ENCODE measurements around the gene SGCD. TPM values are rescaled to one million over a fixed set of nuclear protein-coding genes. Genes with fewer than 3 reads are reported as not detected.

Gene SGCD
- total and polyA plus RNA-seq, 9 of the 15 experiments (the other 6 are each of a cell fraction or from before 2014, with no cell fraction given) = not detected

DNA sequence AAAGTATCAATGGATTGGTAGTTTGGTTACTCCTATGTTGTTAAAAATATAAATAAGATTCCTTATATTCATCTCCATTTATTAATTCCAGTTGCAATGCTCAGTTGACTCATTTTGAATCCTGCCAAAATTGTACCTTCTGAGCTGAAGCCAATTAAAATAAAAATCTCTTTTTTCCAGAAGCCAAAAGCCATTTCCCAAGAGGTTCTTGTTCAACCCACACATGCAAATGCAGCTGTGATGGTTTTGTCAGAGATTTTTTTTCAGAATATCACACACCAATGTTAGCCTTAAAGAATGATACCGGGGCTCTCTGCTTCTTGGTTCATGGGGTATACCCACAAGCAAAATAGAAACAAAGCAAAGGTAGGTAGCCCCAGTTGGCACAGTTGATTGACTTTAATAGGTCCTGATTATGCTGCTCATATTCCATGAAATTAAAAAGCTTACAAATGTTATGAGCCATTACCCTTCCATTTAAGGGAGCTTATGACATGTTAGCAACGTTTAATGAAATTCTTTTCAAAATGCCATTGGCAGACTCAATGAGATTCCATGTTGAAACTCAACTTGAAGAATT, 208.0 kb downstream of the SGCD start:
- DNase-seq (ENCODE audit: extremely low read depth in 1 of 4, low spot score in 3 of 4) (no peak), FAIRE-seq (no peak), ATAC-seq (no peak)
- no peak overlapping the region for H3K4me2 ChIP-seq (ENCODE audit: insufficient read depth, low read length)
- H3K36me3 ChIP-seq (ENCODE audit: control insufficient read depth, insufficient read depth, low read length) = no peaks in the 10 kb centered on the region
- no peaks in the 10 kb centered on the region for H4K20me1 ChIP-seq (replicated peaks; ENCODE audit: control insufficient read depth, insufficient read depth, low read length)
- no peak overlapping the region for H3K4me3 ChIP-seq
- no peaks in the 10 kb centered on the region for H3K9me3 ChIP-seq (replicated peaks; ENCODE audit: control insufficient read depth, insufficient read depth, low read depth, low read length)
- ChIA-PET POLR2A (no interaction called here), CTCF (ENCODE audit: low intra/inter-chr PET ratio) (no interaction called here)
- in situ Hi-C loops (cut with MboI) (no loop called here), intact Hi-C loops (cut with micrococcal nuclease) (no loop called here)
- H3K9me1 ChIP-seq (ENCODE audit: control insufficient read depth, insufficient read depth, low read length) = no peaks in the 10 kb centered on the region
- no peaks in the 10 kb centered on the region for H3K4me1 ChIP-seq (replicated peaks in 1 of 2; ENCODE audit: control insufficient read depth in 2 of 2, insufficient read depth in 2 of 2, low read length in 2 of 2)
- no peak overlapping the region for H2AFZ ChIP-seq (ENCODE audit: low read depth, low read length)
- no TSS peak for BruUV-seq (replicated peaks)
- 0% methylated on average over 2 of the region's 2 CpGs for WGBS (ENCODE audit: insufficient coverage, low coverage, missing lambda C conversion rate)
- no peak overlapping the region for H3K9ac ChIP-seq (ENCODE audit: insufficient read depth in 1 of 2, low read depth in 2 of 2, low read length in 2 of 2)
- no peaks in the 10 kb centered on the region for H3K27me3 ChIP-seq (ENCODE audit: control insufficient read depth in 2 of 2, insufficient read depth in 2 of 2, low read length in 2 of 2)
- no peaks in the 10 kb centered on the region for H3K79me2 ChIP-seq (ENCODE audit: control insufficient read depth, insufficient read depth, low read length)
- TF ChIP-seq NFE2L1 (tag; IDR thresholded peaks at IDR 0.05; ENCODE audit: borderline replicate concordance, low read depth) (no peak), CREBBP (IDR thresholded peaks at IDR 0.05; ENCODE audit: low read depth, low read length) (no peak), ZNF3 (CRISPR knock-in tag; IDR thresholded peaks at IDR 0.05) (no peak), HDAC8 (tag; IDR thresholded peaks at IDR 0.05) (no peak), SREBF2 (CRISPR knock-in tag; IDR thresholded peaks at IDR 0.05) (no peak)
- TF ChIP-seq, protein P1, sequence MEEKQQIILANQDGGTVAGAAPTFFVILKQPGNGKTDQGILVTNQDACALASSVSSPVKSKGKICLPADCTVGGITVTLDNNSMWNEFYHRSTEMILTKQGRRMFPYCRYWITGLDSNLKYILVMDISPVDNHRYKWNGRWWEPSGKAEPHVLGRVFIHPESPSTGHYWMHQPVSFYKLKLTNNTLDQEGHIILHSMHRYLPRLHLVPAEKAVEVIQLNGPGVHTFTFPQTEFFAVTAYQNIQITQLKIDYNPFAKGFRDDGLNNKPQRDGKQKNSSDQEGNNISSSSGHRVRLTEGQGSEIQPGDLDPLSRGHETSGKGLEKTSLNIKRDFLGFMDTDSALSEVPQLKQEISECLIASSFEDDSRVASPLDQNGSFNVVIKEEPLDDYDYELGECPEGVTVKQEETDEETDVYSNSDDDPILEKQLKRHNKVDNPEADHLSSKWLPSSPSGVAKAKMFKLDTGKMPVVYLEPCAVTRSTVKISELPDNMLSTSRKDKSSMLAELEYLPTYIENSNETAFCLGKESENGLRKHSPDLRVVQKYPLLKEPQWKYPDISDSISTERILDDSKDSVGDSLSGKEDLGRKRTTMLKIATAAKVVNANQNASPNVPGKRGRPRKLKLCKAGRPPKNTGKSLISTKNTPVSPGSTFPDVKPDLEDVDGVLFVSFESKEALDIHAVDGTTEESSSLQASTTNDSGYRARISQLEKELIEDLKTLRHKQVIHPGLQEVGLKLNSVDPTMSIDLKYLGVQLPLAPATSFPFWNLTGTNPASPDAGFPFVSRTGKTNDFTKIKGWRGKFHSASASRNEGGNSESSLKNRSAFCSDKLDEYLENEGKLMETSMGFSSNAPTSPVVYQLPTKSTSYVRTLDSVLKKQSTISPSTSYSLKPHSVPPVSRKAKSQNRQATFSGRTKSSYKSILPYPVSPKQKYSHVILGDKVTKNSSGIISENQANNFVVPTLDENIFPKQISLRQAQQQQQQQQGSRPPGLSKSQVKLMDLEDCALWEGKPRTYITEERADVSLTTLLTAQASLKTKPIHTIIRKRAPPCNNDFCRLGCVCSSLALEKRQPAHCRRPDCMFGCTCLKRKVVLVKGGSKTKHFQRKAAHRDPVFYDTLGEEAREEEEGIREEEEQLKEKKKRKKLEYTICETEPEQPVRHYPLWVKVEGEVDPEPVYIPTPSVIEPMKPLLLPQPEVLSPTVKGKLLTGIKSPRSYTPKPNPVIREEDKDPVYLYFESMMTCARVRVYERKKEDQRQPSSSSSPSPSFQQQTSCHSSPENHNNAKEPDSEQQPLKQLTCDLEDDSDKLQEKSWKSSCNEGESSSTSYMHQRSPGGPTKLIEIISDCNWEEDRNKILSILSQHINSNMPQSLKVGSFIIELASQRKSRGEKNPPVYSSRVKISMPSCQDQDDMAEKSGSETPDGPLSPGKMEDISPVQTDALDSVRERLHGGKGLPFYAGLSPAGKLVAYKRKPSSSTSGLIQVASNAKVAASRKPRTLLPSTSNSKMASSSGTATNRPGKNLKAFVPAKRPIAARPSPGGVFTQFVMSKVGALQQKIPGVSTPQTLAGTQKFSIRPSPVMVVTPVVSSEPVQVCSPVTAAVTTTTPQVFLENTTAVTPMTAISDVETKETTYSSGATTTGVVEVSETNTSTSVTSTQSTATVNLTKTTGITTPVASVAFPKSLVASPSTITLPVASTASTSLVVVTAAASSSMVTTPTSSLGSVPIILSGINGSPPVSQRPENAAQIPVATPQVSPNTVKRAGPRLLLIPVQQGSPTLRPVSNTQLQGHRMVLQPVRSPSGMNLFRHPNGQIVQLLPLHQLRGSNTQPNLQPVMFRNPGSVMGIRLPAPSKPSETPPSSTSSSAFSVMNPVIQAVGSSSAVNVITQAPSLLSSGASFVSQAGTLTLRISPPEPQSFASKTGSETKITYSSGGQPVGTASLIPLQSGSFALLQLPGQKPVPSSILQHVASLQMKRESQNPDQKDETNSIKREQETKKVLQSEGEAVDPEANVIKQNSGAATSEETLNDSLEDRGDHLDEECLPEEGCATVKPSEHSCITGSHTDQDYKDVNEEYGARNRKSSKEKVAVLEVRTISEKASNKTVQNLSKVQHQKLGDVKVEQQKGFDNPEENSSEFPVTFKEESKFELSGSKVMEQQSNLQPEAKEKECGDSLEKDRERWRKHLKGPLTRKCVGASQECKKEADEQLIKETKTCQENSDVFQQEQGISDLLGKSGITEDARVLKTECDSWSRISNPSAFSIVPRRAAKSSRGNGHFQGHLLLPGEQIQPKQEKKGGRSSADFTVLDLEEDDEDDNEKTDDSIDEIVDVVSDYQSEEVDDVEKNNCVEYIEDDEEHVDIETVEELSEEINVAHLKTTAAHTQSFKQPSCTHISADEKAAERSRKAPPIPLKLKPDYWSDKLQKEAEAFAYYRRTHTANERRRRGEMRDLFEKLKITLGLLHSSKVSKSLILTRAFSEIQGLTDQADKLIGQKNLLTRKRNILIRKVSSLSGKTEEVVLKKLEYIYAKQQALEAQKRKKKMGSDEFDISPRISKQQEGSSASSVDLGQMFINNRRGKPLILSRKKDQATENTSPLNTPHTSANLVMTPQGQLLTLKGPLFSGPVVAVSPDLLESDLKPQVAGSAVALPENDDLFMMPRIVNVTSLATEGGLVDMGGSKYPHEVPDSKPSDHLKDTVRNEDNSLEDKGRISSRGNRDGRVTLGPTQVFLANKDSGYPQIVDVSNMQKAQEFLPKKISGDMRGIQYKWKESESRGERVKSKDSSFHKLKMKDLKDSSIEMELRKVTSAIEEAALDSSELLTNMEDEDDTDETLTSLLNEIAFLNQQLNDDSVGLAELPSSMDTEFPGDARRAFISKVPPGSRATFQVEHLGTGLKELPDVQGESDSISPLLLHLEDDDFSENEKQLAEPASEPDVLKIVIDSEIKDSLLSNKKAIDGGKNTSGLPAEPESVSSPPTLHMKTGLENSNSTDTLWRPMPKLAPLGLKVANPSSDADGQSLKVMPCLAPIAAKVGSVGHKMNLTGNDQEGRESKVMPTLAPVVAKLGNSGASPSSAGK (IDR thresholded peaks at IDR 0.05) = no peak
- no peak overlapping the region for H3K27ac ChIP-seq (ENCODE audit: extremely low read depth, low read depth, low read length)
